PC-9 (cell line): ENCODE measurements around the gene CLNK. TPM values are rescaled to one million over a fixed set of nuclear protein-coding genes. Genes with fewer than 3 reads are reported as not detected.

Experiments
- BruUV-seq: library from RNA; stranded (reverse); fragments of 400-500 nt; replicated peaks from 2 replicates; lab custom pipeline; 2021; lab: Mats Ljungman, UMichigan
- CTCF ChIA-PET: fragments of 300-600 bp; sonication (Branson Sonifier 250); formaldehyde crosslinking; loops from one replicate; lab custom pipeline; 2022; ENCODE audit warnings: antibody characterized with exemption; lab: Charles Lee
- POLR2A ChIA-PET: fragments of 300-600 bp; sonication (Branson Sonifier 250); formaldehyde crosslinking; loops from one replicate; lab custom pipeline; 2022; ENCODE audit warnings: antibody characterized with exemption; ENCODE audit not compliant: unreplicated experiment; lab: Charles Lee
- DNase-seq, 2 experiments: peaks; one replicate each; pipeline versions ENCODE4 v3.0.0 to v3.0.0-alpha.2; 2015 to 2022; ENCODE audit warnings: mixed read lengths in 1 of 2
- H2AFZ ChIP-seq: fragments of 200-600 bp; sonication (generic); 2 replicates; pipeline ENCODE4 v1.8.1; 2017; ENCODE audit warnings: antibody characterized with exemption
- H3F3A ChIP-seq: fragments of 200-600 bp; sonication (generic); 2 replicates; pipeline ENCODE4 v1.8.1; 2017; ENCODE audit warnings: antibody characterized with exemption, mild to moderate bottlenecking, low read depth; ENCODE audit not compliant: insufficient read depth
- H3K27ac ChIP-seq: fragments of 200-600 bp; sonication (generic); 2 replicates; pipeline ENCODE4 v1.6.1; 2016; ENCODE audit warnings: mixed run types
- H3K27me3 ChIP-seq: fragments of 200-600 bp; sonication (generic); 2 replicates; pipeline ENCODE4 v1.6.1; 2016; ENCODE audit warnings: low read depth, mixed run types; ENCODE audit not compliant: insufficient read depth
- H3K36me3 ChIP-seq: fragments of 200-600 bp; sonication (generic); 2 replicates; pipeline ENCODE4 v1.6.1; 2016; ENCODE audit warnings: low read depth, mixed run types
- H3K4me1 ChIP-seq: fragments of 200-600 bp; sonication (generic); replicated peaks from 2 replicates; pipeline ENCODE4 v1.6.1; 2016; ENCODE audit warnings: mixed run types; ENCODE audit not compliant: insufficient read depth
- H3K4me2 ChIP-seq: fragments of 200-600 bp; sonication (generic); 2 replicates; pipeline ENCODE4 v1.6.1; 2017; ENCODE audit warnings: mixed run types
- H3K4me3 ChIP-seq: fragments of 200-600 bp; sonication (generic); 2 replicates; pipeline ENCODE4 v1.6.1; 2016; ENCODE audit warnings: mixed run types
- H3K79me2 ChIP-seq: fragments of 200-600 bp; sonication (generic); 2 replicates; pipeline ENCODE4 v1.6.1; 2017; ENCODE audit warnings: low read depth, mixed run types
- H3K9me2 ChIP-seq: fragments of 200-600 bp; sonication (generic); 2 replicates; pipeline ENCODE4 v1.8.1; 2017; ENCODE audit warnings: mild to moderate bottlenecking; ENCODE audit not compliant: insufficient read depth
- H3K9me3 ChIP-seq: fragments of 200-600 bp; sonication (generic); 2 replicates; pipeline ENCODE4 v1.8.1; 2016; ENCODE audit warnings: low read depth; ENCODE audit not compliant: insufficient read depth
- H4K20me1 ChIP-seq: fragments of 200-600 bp; sonication (generic); 2 replicates; pipeline ENCODE4 v1.8.1; 2017; ENCODE audit not compliant: insufficient read depth
- EZH2 ChIP-seq: fragments of 200-600 bp; sonication (generic); IDR thresholded peaks from 2 replicates; pipeline ENCODE4 v1.8.0; 2017; ENCODE audit warnings: antibody characterized with exemption, low read depth
- intact Hi-C: fragments of 100-400 bp; cut with micrococcal nuclease; formaldehyde crosslinking; loops from one replicate; pipeline ENCODE4 v1.10.0; 2022; ENCODE audit not compliant: unreplicated experiment
- total RNA-seq: library from RNA; stranded (reverse); gene quantifications from 2 replicates; pipeline ENCODE4 v1.2.3, GENCODE V29; 2021
- TF ChIP-seq, protein P1 (sequence below): fragments of 200-600 bp; sonication (generic); conservative IDR thresholded peaks from 2 replicates; pipeline ENCODE4 v1.6.1; 2017; ENCODE audit warnings: mixed run types, antibody characterized with exemption, mild to moderate bottlenecking, moderate library complexity

CLNK gene
- total RNA-seq, 1 experiment from 2014 or later, result not detected

- ChIA-PET POLR2A (no interaction called here), CTCF (no interaction called here)
- no peaks in the 10 kb centered on the region for H4K20me1 ChIP-seq
- H3K4me2 ChIP-seq, result no peak overlapping the region
- no peak for DNase-seq
- no peaks in the 10 kb centered on the region for H3F3A ChIP-seq
- no TSS peak for BruUV-seq
- H3K4me3 ChIP-seq, result no peak overlapping the region
- no peaks in the 10 kb centered on the region for H3K9me3 ChIP-seq
- no peaks in the 10 kb centered on the region for H3K36me3 ChIP-seq
- H3K79me2 ChIP-seq, result no peaks in the 10 kb centered on the region
- H3K27me3 ChIP-seq, result no peaks in the 10 kb centered on the region
- H3K27ac ChIP-seq, result no peak overlapping the region
- intact Hi-C loops, result no loop called here
- H2AFZ ChIP-seq, result no peak overlapping the region
- no peaks in the 10 kb centered on the region for H3K9me2 ChIP-seq
- no peaks in the 10 kb centered on the region for H3K4me1 ChIP-seq
- TF ChIP-seq, protein P1, sequence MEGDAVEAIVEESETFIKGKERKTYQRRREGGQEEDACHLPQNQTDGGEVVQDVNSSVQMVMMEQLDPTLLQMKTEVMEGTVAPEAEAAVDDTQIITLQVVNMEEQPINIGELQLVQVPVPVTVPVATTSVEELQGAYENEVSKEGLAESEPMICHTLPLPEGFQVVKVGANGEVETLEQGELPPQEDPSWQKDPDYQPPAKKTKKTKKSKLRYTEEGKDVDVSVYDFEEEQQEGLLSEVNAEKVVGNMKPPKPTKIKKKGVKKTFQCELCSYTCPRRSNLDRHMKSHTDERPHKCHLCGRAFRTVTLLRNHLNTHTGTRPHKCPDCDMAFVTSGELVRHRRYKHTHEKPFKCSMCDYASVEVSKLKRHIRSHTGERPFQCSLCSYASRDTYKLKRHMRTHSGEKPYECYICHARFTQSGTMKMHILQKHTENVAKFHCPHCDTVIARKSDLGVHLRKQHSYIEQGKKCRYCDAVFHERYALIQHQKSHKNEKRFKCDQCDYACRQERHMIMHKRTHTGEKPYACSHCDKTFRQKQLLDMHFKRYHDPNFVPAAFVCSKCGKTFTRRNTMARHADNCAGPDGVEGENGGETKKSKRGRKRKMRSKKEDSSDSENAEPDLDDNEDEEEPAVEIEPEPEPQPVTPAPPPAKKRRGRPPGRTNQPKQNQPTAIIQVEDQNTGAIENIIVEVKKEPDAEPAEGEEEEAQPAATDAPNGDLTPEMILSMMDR, result no peak
- TF ChIP-seq EZH2, result no peak
These were observed 37.0 kb upstream of the CLNK start for GRCh38 chr4:10721616-10722015.

DNA sequence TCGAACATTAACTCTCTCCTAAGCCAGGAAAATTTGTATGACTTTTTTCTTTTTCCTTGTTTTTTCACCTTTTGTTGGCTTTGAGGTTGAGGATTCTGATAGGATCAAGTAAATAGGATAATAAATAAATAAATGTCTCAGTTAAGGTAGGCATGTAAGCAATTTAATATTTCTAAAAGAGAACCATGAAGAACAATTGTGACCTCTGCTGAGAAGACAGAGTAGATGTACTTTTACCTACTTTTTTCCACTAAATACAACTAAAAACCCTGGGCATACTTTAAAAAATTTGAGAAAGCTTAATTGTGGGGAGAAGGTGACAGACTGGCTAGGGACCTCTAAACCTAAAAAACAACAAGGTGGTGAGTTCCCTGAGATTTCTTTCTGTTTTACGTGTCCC, 31.6 kb upstream of the CLNK start:
- no peak overlapping the region for H3K4me2 ChIP-seq
- no peaks in the 10 kb centered on the region for H3K36me3 ChIP-seq
- TF ChIP-seq EZH2, result no peak
- TF ChIP-seq, protein P1, result no peak
- H3K4me3 ChIP-seq, result no peak overlapping the region
- no peak overlapping the region for H3K27ac ChIP-seq
- ChIA-PET CTCF (no interaction called here), POLR2A (no interaction called here)
- no peaks in the 10 kb centered on the region for H3K9me2 ChIP-seq
- intact Hi-C loops, result no loop called here
- H3F3A ChIP-seq, result no peaks in the 10 kb centered on the region
- no peak for DNase-seq
- no peak overlapping the region for H2AFZ ChIP-seq
- no peaks in the 10 kb centered on the region for H4K20me1 ChIP-seq
- H3K79me2 ChIP-seq, result no peaks in the 10 kb centered on the region
- H3K27me3 ChIP-seq, result no peaks in the 10 kb centered on the region
- H3K9me3 ChIP-seq, result no peaks in the 10 kb centered on the region
- no peaks in the 10 kb centered on the region for H3K4me1 ChIP-seq
- no TSS peak for BruUV-seq

DNA sequence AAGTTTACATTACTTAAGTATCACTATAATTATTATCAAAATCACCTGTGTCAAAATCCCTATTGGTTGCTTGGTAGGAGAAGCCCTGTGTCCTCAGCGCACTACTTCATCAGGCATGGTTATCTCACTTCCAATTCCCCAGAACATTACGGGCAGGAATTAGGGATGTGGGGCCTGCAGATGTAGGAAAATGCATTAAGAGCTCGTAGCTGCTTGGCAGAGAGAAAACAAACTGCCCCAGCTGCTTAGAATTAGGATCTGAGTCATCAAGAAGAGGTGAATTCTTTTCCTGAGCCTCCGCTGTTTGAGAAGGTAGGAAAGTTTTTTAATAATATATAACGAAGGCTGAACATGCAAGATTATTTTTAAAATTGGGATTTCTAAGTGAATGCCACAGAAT, 31.1 kb upstream of the CLNK start:
- intact Hi-C loops, result no loop called here

More for the DNA sequence above, 31.1 kb upstream of the CLNK start:
- H3K9me2 ChIP-seq, result no peaks in the 10 kb centered on the region
- ChIA-PET CTCF (no interaction called here), POLR2A (no interaction called here)
- no peaks in the 10 kb centered on the region for H3F3A ChIP-seq
- H2AFZ ChIP-seq, result no peak overlapping the region
- no peaks in the 10 kb centered on the region for H3K4me1 ChIP-seq
- no TSS peak for BruUV-seq
- H3K27me3 ChIP-seq, result no peaks in the 10 kb centered on the region
- H3K9me3 ChIP-seq, result no peaks in the 10 kb centered on the region
- TF ChIP-seq, protein P1, result no peak
- TF ChIP-seq EZH2, result no peak
- H3K4me2 ChIP-seq, result no peak overlapping the region
- no peaks in the 10 kb centered on the region for H3K36me3 ChIP-seq
- no peak overlapping the region for H3K27ac ChIP-seq
- DNase-seq, result no peak
- no peaks in the 10 kb centered on the region for H3K79me2 ChIP-seq
- no peaks in the 10 kb centered on the region for H4K20me1 ChIP-seq
- no peak overlapping the region for H3K4me3 ChIP-seq
